ENCODE data around the gene C12orf75.

Gene C12orf75

GRCh38 chr12:105409801-105410471 lies 79.4 kb downstream of the C12orf75 start (continued):
- TF ChIP-seq ZNF664 (tag by site-specific recombination; IDR thresholded peaks at IDR 0.05) (no peak), ZNF311 (tag by site-specific recombination; IDR thresholded peaks at IDR 0.05; ENCODE audit: borderline replicate concordance) (no peak), SALL2 (tag by site-specific recombination; IDR thresholded peaks at IDR 0.05; ENCODE audit: borderline replicate concordance) (no peak), ZBTB1 (tag by site-specific recombination; IDR thresholded peaks at IDR 0.05) (no peak), ZNF280D (tag by site-specific recombination; IDR thresholded peaks at IDR 0.05) (no peak), ZNF488 (tag by site-specific recombination; IDR thresholded peaks at IDR 0.05) (no peak), KLF16 (tag by site-specific recombination; IDR thresholded peaks at IDR 0.05) (no peak), ZNF555 (tag by site-specific recombination; conservative IDR thresholded peaks at IDR 0.05) (no peak), YY2 (tag by site-specific recombination; IDR thresholded peaks at IDR 0.05) (0 out of 2 replicates have a peak, but pooled peaks have one; percentile 43), ZBTB7A (tag by site-specific recombination; IDR thresholded peaks at IDR 0.05; ENCODE audit: low read depth) (no peak), ZNF791 (tag by site-specific recombination; IDR thresholded peaks at IDR 0.05) (no peak), ZFP69B (tag by site-specific recombination; IDR thresholded peaks at IDR 0.05) (no peak), KLF10 (tag by site-specific recombination; IDR thresholded peaks at IDR 0.05) (no peak), TRIM28 (IDR thresholded peaks at IDR 0.05; ENCODE audit: borderline replicate concordance, low read length) (peak; percentile 89), ZBTB6 (tag by site-specific recombination; IDR thresholded peaks at IDR 0.05) (no peak), ZNF76 (tag by site-specific recombination; IDR thresholded peaks at IDR 0.05; ENCODE audit: borderline replicate concordance, low read depth) (no peak), ZNF404 (tag by site-specific recombination; IDR thresholded peaks at IDR 0.05) (no peak), KLF9 (tag by site-specific recombination; IDR thresholded peaks at IDR 0.05; ENCODE audit: low read depth) (no peak), ZNF426 (tag by site-specific recombination; IDR thresholded peaks at IDR 0.05) (no peak), ZNF362 (tag by site-specific recombination; IDR thresholded peaks at IDR 0.05) (no peak), ZBTB20 (tag by site-specific recombination; IDR thresholded peaks at IDR 0.05) (peak; percentile 24; the same call in 1 of the 2 replicates), ZBTB8A (tag by site-specific recombination; IDR thresholded peaks at IDR 0.05) (peak; percentile 69), ZNF610 (tag by site-specific recombination; IDR thresholded peaks at IDR 0.05; ENCODE audit: borderline replicate concordance) (peak; percentile 78; the same call in 1 of the 2 replicates), ZNF776 (tag by site-specific recombination; IDR thresholded peaks at IDR 0.05; ENCODE audit: borderline replicate concordance) (peak; percentile 89; the same call in 1 of the 2 replicates), ZNF837 (tag by site-specific recombination; IDR thresholded peaks at IDR 0.05) (no peak), ZXDB (tag by site-specific recombination; IDR thresholded peaks at IDR 0.05) (peak; percentile 59; the same call in 1 of the 2 replicates), HOXC10 (CRISPR knock-in tag; IDR thresholded peaks at IDR 0.05) (no peak), ZNF658 (tag by site-specific recombination; IDR thresholded peaks at IDR 0.05) (no peak), ATF2 (tag by site-specific recombination; IDR thresholded peaks at IDR 0.05; ENCODE audit: low read depth) (no peak), SCRT1 (tag by site-specific recombination; IDR thresholded peaks at IDR 0.05; ENCODE audit: borderline replicate concordance) (no peak), ZNF704 (tag by site-specific recombination; IDR thresholded peaks at IDR 0.05) (no peak), ZNF560 (tag by site-specific recombination; IDR thresholded peaks at IDR 0.05; ENCODE audit: borderline replicate concordance) (no peak), ZNF621 (tag by site-specific recombination; IDR thresholded peaks at IDR 0.05) (no peak)
